Panc1 (cell line): ENCODE measurements around the gene TMEM121. TPM values are rescaled to one million over a fixed set of nuclear protein-coding genes. Genes with fewer than 3 reads are reported as not detected.

ENCODE experiments used
- ATAC-seq: fragments of 200-7000 bp; cut with Tn5 transposase; 2 replicates; pipeline ENCODE4 v1.9.1; 2020; ENCODE audit warnings: mild to moderate bottlenecking, moderate library complexity
- BruUV-seq: library from RNA; stranded (reverse); fragments of 400-500 nt; replicated peaks from 2 replicates; lab custom pipeline; 2021; lab: Mats Ljungman, UMichigan
- CTCF ChIA-PET: fragments of 300-600 bp; sonication (Branson Sonifier 250); formaldehyde crosslinking; loops from one replicate; lab custom pipeline; 2022; ENCODE audit warnings: antibody characterized with exemption; lab: Charles Lee
- POLR2A ChIA-PET: fragments of 300-600 bp; sonication (Branson Sonifier 250); formaldehyde crosslinking; loops from one replicate; lab custom pipeline; 2022; ENCODE audit warnings: antibody characterized with exemption; lab: Charles Lee
- DNase-seq: peaks from one replicate; pipeline ENCODE4 v3.0.0-alpha.2; 2010; ENCODE audit warnings: low read depth, low spot score
- H3K27ac ChIP-seq: 2 replicates; pipeline ENCODE4 v1.5.1; 2011; ENCODE audit warnings: mild to moderate bottlenecking, low read length, inconsistent platforms
- H3K27me3 ChIP-seq: fragments of 200-500 bp; sonication (Bioruptor generic); 2 replicates; pipeline ENCODE4 v1.6.0; 2014; ENCODE audit warnings: low read length, inconsistent platforms; ENCODE audit not compliant: control insufficient read depth, insufficient read depth
- H3K36me3 ChIP-seq: fragments of 200-500 bp; sonication (Bioruptor generic); 2 replicates; pipeline ENCODE4 v1.5.1; 2014; ENCODE audit warnings: inconsistent platforms, mild to moderate bottlenecking, low read length, moderate library complexity; ENCODE audit not compliant: control insufficient read depth, insufficient read depth
- H3K4me1 ChIP-seq: 2 replicates; pipeline ENCODE4 v1.5.1; 2011; ENCODE audit warnings: inconsistent platforms, mild to moderate bottlenecking, low read length, moderate library complexity; ENCODE audit not compliant: control insufficient read depth, insufficient read depth
- H3K4me3 ChIP-seq, 2 experiments: 2 replicates each; pipeline ENCODE4 v1.5.1; 2011 to 2012; ENCODE audit warnings: low read depth in 2 of 2, low read length in 2 of 2, mild to moderate bottlenecking in 2 of 2, inconsistent platforms in 1 of 2, moderate library complexity in 1 of 2
- H3K9me3 ChIP-seq: fragments of 200-500 bp; sonication (Bioruptor generic); 2 replicates; pipeline ENCODE4 v1.5.1; 2014; ENCODE audit warnings: low read depth, mild to moderate bottlenecking, inconsistent platforms, low read length, moderate library complexity; ENCODE audit not compliant: control insufficient read depth, insufficient read depth
- CTCF ChIP-seq: fragments of 450-650 bp; IDR thresholded peaks from 2 replicates; pipeline ENCODE4 v1.5.1; 2017; ENCODE audit warnings: mild to moderate bottlenecking
- POLR2AphosphoS5 ChIP-seq: IDR thresholded peaks from 2 replicates; pipeline ENCODE4 v1.6.1; 2012; ENCODE audit warnings: mild to moderate bottlenecking, low read depth, low read length, moderate library complexity
- REST ChIP-seq, 2 experiments: IDR thresholded peaks; 2 replicates each; pipeline ENCODE4 v1.6.1; 2011 to 2012; ENCODE audit warnings: low read depth in 2 of 2, control low read depth in 1 of 2, low read length in 1 of 2, mild to moderate bottlenecking in 1 of 2, moderate library complexity in 1 of 2; ENCODE audit not compliant: insufficient read depth in 1 of 2
- SIN3A ChIP-seq: IDR thresholded peaks from 2 replicates; pipeline ENCODE4 v1.6.1; 2012; ENCODE audit warnings: low read depth, mild to moderate bottlenecking, low read length, moderate library complexity, borderline replicate concordance; ENCODE audit not compliant: insufficient read depth
- TCF7L2 ChIP-seq: IDR thresholded peaks from 2 replicates; pipeline ENCODE4 v1.6.1; 2011; ENCODE audit warnings: mild to moderate bottlenecking, low read depth, low read length, inconsistent platforms
- in situ Hi-C: cut with HindIII; loops from 2 replicates; pipeline ENCODE4 v1.10.0; 2016; ENCODE audit warnings: low sequenced_read_pairs, low pct_unique_long_range_greater_than_20kb
- intact Hi-C: fragments of 100-400 bp; cut with micrococcal nuclease; formaldehyde crosslinking; loops from one replicate; pipeline ENCODE4 v1.10.0; 2022; ENCODE audit not compliant: unreplicated experiment
- total RNA-seq: library from RNA; stranded (reverse); gene quantifications from one replicate; pipeline ENCODE4 v1.2.1, GENCODE V29; 2021; ENCODE audit not compliant: unreplicated experiment

The TMEM121 gene
- total RNA-seq, 1 experiment from 2014 or later, result 4.6 TPM

- DNase-seq (no peak), ATAC-seq (no peak)
- no TSS peak for BruUV-seq
- in situ Hi-C loops, result no loop called here
- Histone ChIP-seq H3K36me3 (no peaks in the 10 kb centered on the region), H3K4me3 (no peak overlapping the region), H3K4me1 (no peaks in the 10 kb centered on the region), H3K9me3 (no peaks in the 10 kb centered on the region), H3K27me3 (no peaks in the 10 kb centered on the region), H3K27ac (no peak overlapping the region)
- CTCF ChIA-PET, result no interaction called here
- POLR2A ChIA-PET, result no interaction called here
- TF ChIP-seq REST (IDR thresholded peaks at IDR 0.05; ENCODE audit: insufficient read depth in 1 of 2, low read depth in 2 of 2, low read length in 1 of 2), result no peak
- no peak for TF ChIP-seq SIN3A
- no peak for TF ChIP-seq CTCF
- TF ChIP-seq POLR2AphosphoS5, result no peak
- TF ChIP-seq TCF7L2, result no peak
- intact Hi-C loops, result no loop called here
Measured at GRCh38 chr14:105519946-105520698, 6.3 kb upstream of the TMEM121 start.

- Histone ChIP-seq H3K27ac (no peak overlapping the region), H3K27me3 (no peaks in the 10 kb centered on the region), H3K4me3 (peak overlapping the region in 1 of 2 experiments; percentile 41; a peak in 1 of 4 replicates), H3K36me3 (no peaks in the 10 kb centered on the region), H3K9me3 (no peaks in the 10 kb centered on the region), H3K4me1 (no peaks in the 10 kb centered on the region)
- ATAC-seq (no peak), DNase-seq (no peak)
- intact Hi-C loops (no loop called here), in situ Hi-C loops (no loop called here)
- POLR2A ChIA-PET, result no interaction called here
- TF ChIP-seq CTCF, result no peak
- no peak for TF ChIP-seq REST (IDR thresholded peaks at IDR 0.05; ENCODE audit: insufficient read depth in 1 of 2, low read depth in 2 of 2, low read length in 1 of 2)
- TF ChIP-seq SIN3A, result no peak
- TF ChIP-seq POLR2AphosphoS5, result no peak
- no peak for TF ChIP-seq TCF7L2
- CTCF ChIA-PET, result no interaction called here
- no TSS peak for BruUV-seq
Measured at GRCh38 chr14:105525326-105525725, 1.1 kb upstream of the TMEM121 start.
